Measurements from ENCODE around the gene BIRC6.
"Not testable (repeated sequence)": the region's sequence is repeated elsewhere in the genome, so short reads cannot be mapped to it uniquely, and the experiment has no call there.

The BIRC6 gene

DNA sequence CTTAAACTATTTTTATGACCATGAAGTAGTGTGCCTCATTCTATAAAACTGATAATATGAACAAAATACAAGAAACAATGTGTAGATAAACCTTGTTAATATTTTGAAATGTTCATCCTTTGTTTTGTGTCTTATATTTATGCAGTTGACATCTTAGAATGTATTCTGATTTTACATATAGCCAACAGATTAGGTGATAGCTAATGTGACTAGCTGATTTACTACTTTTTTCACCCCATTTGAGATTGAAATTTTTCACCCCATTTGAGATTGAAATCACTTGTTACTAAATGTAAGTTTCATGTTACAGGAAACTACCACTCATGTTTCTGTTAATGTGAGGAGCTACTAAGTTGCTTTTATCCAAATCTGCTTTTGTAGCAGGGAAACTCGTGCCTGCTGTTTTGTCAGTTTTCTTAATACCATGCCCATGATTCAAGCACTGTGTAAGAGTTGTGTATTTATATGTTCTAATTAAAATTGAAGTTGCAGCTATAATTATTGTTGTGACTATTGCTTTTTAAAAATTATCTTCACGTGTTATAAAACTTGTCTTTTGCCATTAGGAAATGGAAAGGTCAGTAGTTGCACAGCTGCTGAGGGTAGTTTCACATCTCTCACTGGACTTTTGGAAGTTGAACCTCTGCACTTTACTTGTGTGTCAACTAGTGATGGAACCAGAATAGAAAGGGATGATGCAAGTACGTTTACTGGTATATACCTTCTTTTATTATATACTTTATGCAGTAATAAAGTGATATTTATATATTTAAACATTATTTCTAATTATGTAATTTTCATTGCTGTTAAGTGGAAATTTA, 96.6 kb downstream of the BIRC6 start:
- H3K4ac ChIP-seq (ENCODE audit: low read depth, low read length) = no peak overlapping the region
- H2BK15ac ChIP-seq (replicated peaks; ENCODE audit: low read depth) = no peak overlapping the region
- no peak overlapping the region for H3K9ac ChIP-seq (ENCODE audit: low read length)
- H4K5ac ChIP-seq (ENCODE audit: low read length) = no peak overlapping the region
- no peak for DNase-seq
- no peak overlapping the region for H3K27ac ChIP-seq (ENCODE audit: low read depth, low read length)
- WGBS (ENCODE audit: extremely low coverage, insufficient coverage, low lambda C conversion rate) = no CpG with 5 or more reads among the region's 3 CpGs
- H3K79me1 ChIP-seq (ENCODE audit: low read length) = no peaks in the 10 kb centered on the region
- no peak overlapping the region for H3K56ac ChIP-seq (ENCODE audit: low read length)
- no peak overlapping the region for H3K4me3 ChIP-seq (ENCODE audit: low read length)
- no peak overlapping the region for H3K18ac ChIP-seq (ENCODE audit: low read length)
- H2BK5ac ChIP-seq (ENCODE audit: low read length) = no peak overlapping the region
- H4K8ac ChIP-seq (ENCODE audit: low read depth, low read length) = no peak overlapping the region
- H3K4me1 ChIP-seq (ENCODE audit: control insufficient read depth, low read depth, low read length) = no peaks in the 10 kb centered on the region
- H3K27me3 ChIP-seq (ENCODE audit: insufficient read depth, low read length, poor library complexity) = no peaks in the 10 kb centered on the region
- no peak overlapping the region for H3K23ac ChIP-seq (ENCODE audit: low read length)
- no peak overlapping the region for H3K4me2 ChIP-seq (ENCODE audit: low read length)
- H2AK5ac ChIP-seq (ENCODE audit: low read length) = no peak overlapping the region
- no peaks in the 10 kb centered on the region for H3K36me3 ChIP-seq (ENCODE audit: control insufficient read depth, insufficient read depth, low read length)
- H2BK120ac ChIP-seq (ENCODE audit: low read depth, low read length) = no peak overlapping the region
- H3K79me2 ChIP-seq (ENCODE audit: control insufficient read depth, insufficient read depth, low read length) = no peaks in the 10 kb centered on the region

DNA sequence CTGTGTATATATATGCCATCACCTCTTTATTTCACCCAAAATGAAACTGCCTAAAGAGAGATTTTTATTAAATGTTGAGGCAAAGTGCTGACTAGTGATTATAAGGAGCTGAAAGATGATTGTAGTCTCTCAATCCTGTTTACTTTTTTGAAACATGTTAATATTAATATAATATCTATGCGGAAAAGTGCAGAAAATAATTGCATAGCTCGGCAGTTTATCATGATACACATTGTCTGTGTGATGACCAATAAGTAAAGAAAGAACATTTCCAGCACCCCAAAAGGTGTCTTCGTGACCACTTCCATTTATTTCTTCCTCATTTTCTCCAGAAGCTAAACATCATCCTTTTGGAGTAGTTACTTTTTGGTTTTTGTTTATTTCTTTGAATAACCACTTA, 99.0 kb downstream of the BIRC6 start:
- H3K56ac ChIP-seq (ENCODE audit: low read length) = no peak overlapping the region
- H4K8ac ChIP-seq (ENCODE audit: low read depth, low read length) = no peak overlapping the region
- no peak overlapping the region for H2BK5ac ChIP-seq (ENCODE audit: low read length)
- no peak overlapping the region for H3K9ac ChIP-seq (ENCODE audit: low read length)
- H3K23ac ChIP-seq (ENCODE audit: low read length) = no peak overlapping the region
- H2AK5ac ChIP-seq (ENCODE audit: low read length) = no peak overlapping the region
- H3K27ac ChIP-seq (ENCODE audit: low read depth, low read length) = no peak overlapping the region
- no peak overlapping the region for H3K4ac ChIP-seq (ENCODE audit: low read depth, low read length)
- H4K5ac ChIP-seq (ENCODE audit: low read length) = no peak overlapping the region
- no peaks in the 10 kb centered on the region for H3K27me3 ChIP-seq (ENCODE audit: insufficient read depth, low read length, poor library complexity)
- H3K4me3 ChIP-seq (ENCODE audit: low read length) = no peak overlapping the region
- DNase-seq = no peak
- H3K79me2 ChIP-seq (ENCODE audit: control insufficient read depth, insufficient read depth, low read length) = no peaks in the 10 kb centered on the region
- no CpG with 5 or more reads among the region's 3 CpGs for WGBS (ENCODE audit: extremely low coverage, insufficient coverage, low lambda C conversion rate)
- peaks cover 2% of the 10 kb centered on the region for H3K79me1 ChIP-seq (ENCODE audit: low read length)
- H3K18ac ChIP-seq (ENCODE audit: low read length) = no peak overlapping the region
- no peaks in the 10 kb centered on the region for H3K36me3 ChIP-seq (ENCODE audit: control insufficient read depth, insufficient read depth, low read length)
- H3K4me1 ChIP-seq (ENCODE audit: control insufficient read depth, low read depth, low read length) = no peaks in the 10 kb centered on the region
- H2BK120ac ChIP-seq (ENCODE audit: low read depth, low read length) = no peak overlapping the region
- H2BK15ac ChIP-seq (replicated peaks; ENCODE audit: low read depth) = no peak overlapping the region
- H3K4me2 ChIP-seq (ENCODE audit: low read length) = no peak overlapping the region

DNA sequence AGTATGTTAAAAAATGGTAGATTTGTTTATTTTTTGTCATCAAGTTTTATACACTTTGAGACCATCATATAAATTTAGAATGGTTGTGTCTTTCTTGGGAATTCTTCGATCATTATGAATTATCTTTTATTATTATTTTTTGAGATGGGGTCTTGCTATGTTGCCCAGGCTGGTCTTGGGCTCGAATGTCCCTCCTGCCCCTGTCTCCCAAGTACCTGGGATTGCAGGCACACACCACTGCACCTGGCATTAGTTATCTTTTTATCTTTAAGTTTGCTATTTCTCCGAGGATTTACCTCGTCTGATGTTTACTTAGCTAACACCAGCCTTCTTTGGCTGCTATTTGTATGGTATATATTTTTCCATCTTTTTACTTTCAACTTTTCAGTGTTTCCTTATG, 100.0 kb downstream of the BIRC6 start:
- no peaks in the 10 kb centered on the region for H3K4me1 ChIP-seq (ENCODE audit: control insufficient read depth, low read depth, low read length)
- no peaks in the 10 kb centered on the region for H3K36me3 ChIP-seq (ENCODE audit: control insufficient read depth, insufficient read depth, low read length)
- H3K4me3 ChIP-seq (ENCODE audit: low read length) = no peak overlapping the region
- no peak overlapping the region for H3K4me2 ChIP-seq (ENCODE audit: low read length)
- no peak overlapping the region for H2BK120ac ChIP-seq (ENCODE audit: low read depth, low read length)
- no peak overlapping the region for H2AK5ac ChIP-seq (ENCODE audit: low read length)
- WGBS (ENCODE audit: extremely low coverage, insufficient coverage, low lambda C conversion rate) = no CpG with 5 or more reads among the region's 4 CpGs
- no peak overlapping the region for H3K18ac ChIP-seq (ENCODE audit: low read length)
- H3K56ac ChIP-seq (ENCODE audit: low read length) = no peak overlapping the region
- no peaks in the 10 kb centered on the region for H3K79me2 ChIP-seq (ENCODE audit: control insufficient read depth, insufficient read depth, low read length)
- no peak overlapping the region for H4K8ac ChIP-seq (ENCODE audit: low read depth, low read length)
- H4K5ac ChIP-seq (ENCODE audit: low read length) = no peak overlapping the region
- H2BK5ac ChIP-seq (ENCODE audit: low read length) = no peak overlapping the region
- H2BK15ac ChIP-seq (replicated peaks; ENCODE audit: low read depth) = no peak overlapping the region
- DNase-seq = no peak
- no peaks in the 10 kb centered on the region for H3K27me3 ChIP-seq (ENCODE audit: insufficient read depth, low read length, poor library complexity)
- no peak overlapping the region for H3K27ac ChIP-seq (ENCODE audit: low read depth, low read length)
- no peak overlapping the region for H3K4ac ChIP-seq (ENCODE audit: low read depth, low read length)
- H3K79me1 ChIP-seq (ENCODE audit: low read length) = peaks cover 2% of the 10 kb centered on the region
- H3K9ac ChIP-seq (ENCODE audit: low read length) = no peak overlapping the region
- H3K23ac ChIP-seq (ENCODE audit: low read length) = no peak overlapping the region

DNA sequence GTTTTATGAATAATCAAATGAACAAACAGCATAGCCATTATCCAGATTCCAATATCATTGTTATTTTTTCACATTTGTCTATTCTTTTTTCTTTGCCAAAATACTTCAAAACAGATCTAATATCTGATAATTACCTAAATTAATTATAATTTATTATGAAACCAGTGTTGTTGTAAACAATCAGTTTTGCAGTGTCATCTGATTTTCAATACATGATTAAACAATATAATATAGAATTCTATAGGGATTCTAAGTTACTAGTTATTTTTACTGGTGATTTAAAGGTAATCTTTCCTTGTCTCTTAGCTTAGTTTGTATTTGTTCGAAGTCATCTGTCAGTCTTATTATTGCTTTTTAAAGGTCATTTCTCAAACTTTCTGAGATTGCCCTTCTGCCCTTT, 101.0 kb downstream of the BIRC6 start:
- Histone ChIP-seq H4K5ac (ENCODE audit: low read length) (no peak overlapping the region), H3K4me2 (ENCODE audit: low read length) (no peak overlapping the region), H3K4me1 (ENCODE audit: control insufficient read depth, low read depth, low read length) (no peaks in the 10 kb centered on the region), H3K27ac (ENCODE audit: low read depth, low read length) (no peak overlapping the region), H2AK5ac (ENCODE audit: low read length) (no peak overlapping the region), H3K4ac (ENCODE audit: low read depth, low read length) (no peak overlapping the region), H4K8ac (ENCODE audit: low read depth, low read length) (no peak overlapping the region), H3K23ac (ENCODE audit: low read length) (no peak overlapping the region), H3K79me1 (ENCODE audit: low read length) (peaks cover 2% of the 10 kb centered on the region), H3K36me3 (ENCODE audit: control insufficient read depth, insufficient read depth, low read length) (no peaks in the 10 kb centered on the region), H3K79me2 (ENCODE audit: control insufficient read depth, insufficient read depth, low read length) (no peaks in the 10 kb centered on the region), H2BK15ac (replicated peaks; ENCODE audit: low read depth) (no peak overlapping the region), H2BK5ac (ENCODE audit: low read length) (no peak overlapping the region), H3K56ac (ENCODE audit: low read length) (no peak overlapping the region), H3K27me3 (ENCODE audit: insufficient read depth, low read length, poor library complexity) (no peaks in the 10 kb centered on the region), H3K18ac (ENCODE audit: low read length) (no peak overlapping the region), H3K4me3 (ENCODE audit: low read length) (no peak overlapping the region), H3K9ac (ENCODE audit: low read length) (no peak overlapping the region), H2BK120ac (ENCODE audit: low read depth, low read length) (no peak overlapping the region)
- DNase-seq = no peak
- no CpG with 5 or more reads among the region's 1 CpG for WGBS (ENCODE audit: extremely low coverage, insufficient coverage, low lambda C conversion rate)

DNA sequence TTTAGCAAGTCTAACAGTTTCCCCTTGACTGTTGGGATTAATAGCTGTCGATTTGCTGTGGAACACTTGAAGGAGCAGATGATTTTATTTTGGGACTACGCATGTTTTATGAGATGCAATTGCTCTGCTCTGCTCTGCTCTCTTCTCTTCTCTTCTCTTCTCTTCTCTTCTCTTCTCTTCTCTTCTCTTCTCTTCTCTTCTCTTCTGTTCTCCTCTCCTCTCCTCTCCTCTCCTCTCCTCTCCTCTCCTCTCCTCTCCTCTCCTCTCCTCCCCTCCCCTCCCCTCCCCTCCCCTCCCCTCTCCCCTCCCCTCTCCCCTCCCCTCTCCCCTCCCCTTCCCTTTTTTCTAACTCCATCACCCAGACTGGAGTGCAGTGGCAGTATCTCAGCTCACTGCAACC, 104.0 kb downstream of the BIRC6 start:
- not testable (repeated sequence) for H3K36me3 ChIP-seq (ENCODE audit: control insufficient read depth, insufficient read depth, low read length); H3K56ac ChIP-seq (ENCODE audit: low read length); H2BK120ac ChIP-seq (ENCODE audit: low read depth, low read length); H3K4me3 ChIP-seq (ENCODE audit: low read length); H4K8ac ChIP-seq (ENCODE audit: low read depth, low read length); H4K5ac ChIP-seq (ENCODE audit: low read length); H3K18ac ChIP-seq (ENCODE audit: low read length); DNase-seq; H2AK5ac ChIP-seq (ENCODE audit: low read length); H2BK5ac ChIP-seq (ENCODE audit: low read length); H3K79me2 ChIP-seq (ENCODE audit: control insufficient read depth, insufficient read depth, low read length); H3K27ac ChIP-seq (ENCODE audit: low read depth, low read length); H2BK15ac ChIP-seq (replicated peaks; ENCODE audit: low read depth); H3K23ac ChIP-seq (ENCODE audit: low read length); H3K79me1 ChIP-seq (ENCODE audit: low read length); H3K4me2 ChIP-seq (ENCODE audit: low read length); H3K27me3 ChIP-seq (ENCODE audit: insufficient read depth, low read length, poor library complexity); H3K4ac ChIP-seq (ENCODE audit: low read depth, low read length); H3K9ac ChIP-seq (ENCODE audit: low read length); H3K4me1 ChIP-seq (ENCODE audit: control insufficient read depth, low read depth, low read length)
- WGBS (ENCODE audit: extremely low coverage, insufficient coverage, low lambda C conversion rate) = no CpG with 5 or more reads among the region's 2 CpGs

DNA sequence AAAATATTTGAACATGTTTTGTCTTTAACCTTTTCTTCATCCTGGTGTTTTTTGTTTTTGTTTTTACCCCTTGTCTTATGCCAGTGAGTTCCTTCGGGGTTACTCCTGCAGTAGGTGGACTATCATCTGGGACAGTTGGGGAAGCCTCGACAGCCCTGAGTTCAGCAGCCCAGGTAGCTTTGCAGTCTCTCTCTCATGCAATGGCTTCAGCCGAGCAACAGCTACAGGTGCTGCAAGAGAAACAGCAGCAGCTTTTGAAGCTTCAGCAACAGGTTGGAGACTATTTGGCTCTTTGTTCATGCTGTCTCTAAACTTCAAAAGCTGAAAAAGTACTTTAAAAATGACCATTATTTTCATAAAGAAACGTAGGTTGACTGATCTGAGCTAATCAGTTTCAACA, 106.3 kb downstream of the BIRC6 start:
- H3K18ac ChIP-seq (ENCODE audit: low read length) = no peak overlapping the region
- H3K23ac ChIP-seq (ENCODE audit: low read length) = no peak overlapping the region
- no peak overlapping the region for H2BK5ac ChIP-seq (ENCODE audit: low read length)
- H3K4ac ChIP-seq (ENCODE audit: low read depth, low read length) = no peak overlapping the region
- H3K4me1 ChIP-seq (ENCODE audit: control insufficient read depth, low read depth, low read length) = no peaks in the 10 kb centered on the region
- H3K56ac ChIP-seq (ENCODE audit: low read length) = no peak overlapping the region
- no peak overlapping the region for H2AK5ac ChIP-seq (ENCODE audit: low read length)
- no peak overlapping the region for H3K9ac ChIP-seq (ENCODE audit: low read length)
- DNase-seq = no peak
- no peak overlapping the region for H3K4me2 ChIP-seq (ENCODE audit: low read length)
- H3K4me3 ChIP-seq (ENCODE audit: low read length) = no peak overlapping the region
- H2BK120ac ChIP-seq (ENCODE audit: low read depth, low read length) = no peak overlapping the region
- H2BK15ac ChIP-seq (replicated peaks; ENCODE audit: low read depth) = no peak overlapping the region
- H3K79me2 ChIP-seq (ENCODE audit: control insufficient read depth, insufficient read depth, low read length) = no peaks in the 10 kb centered on the region
- H4K8ac ChIP-seq (ENCODE audit: low read depth, low read length) = no peak overlapping the region
- no peaks in the 10 kb centered on the region for H3K27me3 ChIP-seq (ENCODE audit: insufficient read depth, low read length, poor library complexity)
- peaks cover 3% of the 10 kb centered on the region for H3K79me1 ChIP-seq (ENCODE audit: low read length)
- no CpG with 5 or more reads among the region's 4 CpGs for WGBS (ENCODE audit: extremely low coverage, insufficient coverage, low lambda C conversion rate)
- no peak overlapping the region for H3K27ac ChIP-seq (ENCODE audit: low read depth, low read length)
- H3K36me3 ChIP-seq (ENCODE audit: control insufficient read depth, insufficient read depth, low read length) = peaks cover 5% of the 10 kb centered on the region
- H4K5ac ChIP-seq (ENCODE audit: low read length) = no peak overlapping the region
